Measurements from ENCODE around the gene ZNF580. TPM values are rescaled to one million over a fixed set of nuclear protein-coding genes. Genes with fewer than 3 reads are reported as not detected.

Gene ZNF580
- total RNA-seq, 4 donors from 2014 or later, result 11.4 to 20.5 (median 13.8) TPM

DNA sequence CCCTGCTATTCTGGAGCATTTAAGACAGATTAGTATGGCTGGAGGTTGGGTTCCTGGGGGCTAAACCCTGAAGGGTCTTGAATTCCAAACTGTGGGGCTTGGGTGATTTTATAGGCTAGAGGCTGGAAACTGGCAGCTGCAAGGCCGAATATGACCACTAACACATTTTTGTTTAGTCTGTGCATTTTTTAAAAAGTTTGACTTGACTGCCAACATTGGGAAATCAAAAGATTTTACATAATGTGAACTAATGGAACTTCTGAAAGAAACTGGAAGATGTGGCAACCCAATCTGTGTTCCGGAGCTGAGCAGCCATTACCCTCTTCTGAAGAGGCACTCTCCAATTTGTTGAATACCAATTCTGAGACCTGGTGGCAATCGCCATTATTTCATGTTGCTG lies 21.5 kb upstream of the ZNF580 start:
- DNase-seq (ENCODE audit: low spot score), result no peak
- no peak for ATAC-seq (ENCODE audit: low FRiP score)
- TF ChIP-seq, protein P1, sequence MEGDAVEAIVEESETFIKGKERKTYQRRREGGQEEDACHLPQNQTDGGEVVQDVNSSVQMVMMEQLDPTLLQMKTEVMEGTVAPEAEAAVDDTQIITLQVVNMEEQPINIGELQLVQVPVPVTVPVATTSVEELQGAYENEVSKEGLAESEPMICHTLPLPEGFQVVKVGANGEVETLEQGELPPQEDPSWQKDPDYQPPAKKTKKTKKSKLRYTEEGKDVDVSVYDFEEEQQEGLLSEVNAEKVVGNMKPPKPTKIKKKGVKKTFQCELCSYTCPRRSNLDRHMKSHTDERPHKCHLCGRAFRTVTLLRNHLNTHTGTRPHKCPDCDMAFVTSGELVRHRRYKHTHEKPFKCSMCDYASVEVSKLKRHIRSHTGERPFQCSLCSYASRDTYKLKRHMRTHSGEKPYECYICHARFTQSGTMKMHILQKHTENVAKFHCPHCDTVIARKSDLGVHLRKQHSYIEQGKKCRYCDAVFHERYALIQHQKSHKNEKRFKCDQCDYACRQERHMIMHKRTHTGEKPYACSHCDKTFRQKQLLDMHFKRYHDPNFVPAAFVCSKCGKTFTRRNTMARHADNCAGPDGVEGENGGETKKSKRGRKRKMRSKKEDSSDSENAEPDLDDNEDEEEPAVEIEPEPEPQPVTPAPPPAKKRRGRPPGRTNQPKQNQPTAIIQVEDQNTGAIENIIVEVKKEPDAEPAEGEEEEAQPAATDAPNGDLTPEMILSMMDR (IDR thresholded peaks at IDR 0.05), result no peak

GRCh38 chr19:55620410-55621204 lies 20.2 kb upstream of the ZNF580 start:
- ATAC-seq (ENCODE audit: low FRiP score) (no peak), DNase-seq (ENCODE audit: low spot score) (no peak)
- TF ChIP-seq, protein P1 (IDR thresholded peaks at IDR 0.05), result no peak

DNA sequence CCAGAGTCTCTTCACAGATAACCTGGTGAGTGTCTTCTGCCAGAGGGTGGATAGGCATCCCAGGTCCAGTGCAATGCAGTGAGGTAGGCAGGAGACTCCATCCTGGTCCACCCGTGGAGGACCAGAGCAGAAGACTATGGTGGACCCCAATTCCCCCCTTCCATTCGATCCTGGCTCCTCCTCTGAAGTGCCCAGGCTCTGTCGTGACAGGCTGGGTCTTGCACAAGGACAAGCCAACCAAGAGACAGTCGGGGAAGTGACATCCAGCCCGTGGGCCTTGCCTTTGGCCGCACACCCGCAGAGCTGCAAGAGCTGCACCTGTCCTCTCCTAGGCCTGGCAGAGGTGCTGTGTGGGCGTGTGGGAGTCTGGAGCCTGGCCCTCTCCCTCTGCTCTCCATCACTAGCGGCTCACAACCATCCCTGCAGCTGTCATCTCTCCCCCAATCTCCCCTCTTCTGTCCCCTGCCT lies 19.6 kb upstream of the ZNF580 start:
- no peak for ATAC-seq (ENCODE audit: low FRiP score)
- TF ChIP-seq, protein P1 (IDR thresholded peaks at IDR 0.05), result no peak

GRCh38 chr19:55621673-55622231 lies 19.1 kb upstream of the ZNF580 start:
- DNase-seq (ENCODE audit: low spot score), result no peak
- ATAC-seq (ENCODE audit: low FRiP score), result no peak
- TF ChIP-seq, protein P1 (IDR thresholded peaks at IDR 0.05), result no peak

More for the DNA sequence above, 19.6 kb upstream of the ZNF580 start:
- no peak for DNase-seq (ENCODE audit: low spot score)

DNA sequence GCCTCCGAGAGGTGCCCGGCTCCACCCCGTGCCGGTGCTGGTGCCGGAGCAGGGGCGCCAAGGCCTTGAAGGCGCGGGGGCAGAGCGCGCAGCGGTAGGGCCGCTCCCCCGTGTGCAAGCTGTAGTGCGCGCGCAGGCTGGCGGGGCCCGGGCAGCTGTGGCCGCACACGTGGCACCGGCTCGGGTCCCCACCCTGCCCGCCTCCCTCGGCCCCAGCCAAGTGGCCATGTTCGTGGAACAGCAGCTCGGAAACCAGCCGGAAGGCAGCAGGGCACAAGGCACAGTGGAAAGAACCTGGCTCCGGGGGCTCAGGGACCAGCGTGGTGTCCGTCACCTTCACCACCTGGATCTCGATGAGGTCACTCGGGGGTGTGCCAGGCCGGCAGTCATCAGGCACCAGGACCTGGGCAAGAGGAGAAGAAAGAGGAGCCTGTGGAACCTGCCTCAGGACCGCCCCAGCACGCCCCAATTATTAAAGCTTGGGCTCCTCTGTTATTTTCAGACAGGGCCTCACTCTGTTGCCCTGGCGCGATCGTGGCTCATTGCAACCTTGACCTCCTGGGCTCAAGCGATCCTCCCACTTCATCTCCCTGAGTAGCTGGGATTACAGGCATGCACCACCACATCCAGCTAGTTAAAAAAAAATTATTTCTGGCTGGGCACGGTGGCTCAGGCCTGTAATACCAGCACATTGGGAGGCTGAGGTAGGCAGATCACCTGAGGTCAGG lies 18.4 kb upstream of the ZNF580 start:
- ATAC-seq (ENCODE audit: low FRiP score), result no peak
- no peak for DNase-seq (ENCODE audit: low spot score)

DNA sequence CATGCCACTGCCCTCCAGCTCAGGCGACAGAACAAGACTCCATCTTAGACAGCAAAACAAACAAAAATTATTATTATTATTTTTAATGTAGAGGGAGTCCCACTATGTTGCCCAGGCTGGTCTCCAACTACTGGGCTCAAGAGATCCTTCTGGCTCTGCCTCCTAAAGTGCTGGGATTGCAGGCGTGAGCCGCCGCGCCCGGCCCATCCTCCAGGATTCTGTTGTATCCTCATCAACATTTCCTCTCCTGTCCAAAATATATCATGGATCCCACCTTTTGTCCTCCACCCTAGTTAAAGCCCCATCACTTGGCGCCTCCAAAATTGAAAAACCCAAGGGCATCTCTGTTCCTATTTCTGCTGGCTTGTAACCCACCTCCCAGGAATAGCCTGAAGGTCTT lies 17.7 kb upstream of the ZNF580 start:
- DNase-seq (ENCODE audit: low spot score) (no peak), ATAC-seq (ENCODE audit: low FRiP score) (no peak)
- TF ChIP-seq, protein P1 (IDR thresholded peaks at IDR 0.05), result no peak

More for the DNA sequence above, 18.4 kb upstream of the ZNF580 start:
- TF ChIP-seq, protein P1 (IDR thresholded peaks at IDR 0.05), result no peak
